ENCODE data around the gene FAM98C.

DNA sequence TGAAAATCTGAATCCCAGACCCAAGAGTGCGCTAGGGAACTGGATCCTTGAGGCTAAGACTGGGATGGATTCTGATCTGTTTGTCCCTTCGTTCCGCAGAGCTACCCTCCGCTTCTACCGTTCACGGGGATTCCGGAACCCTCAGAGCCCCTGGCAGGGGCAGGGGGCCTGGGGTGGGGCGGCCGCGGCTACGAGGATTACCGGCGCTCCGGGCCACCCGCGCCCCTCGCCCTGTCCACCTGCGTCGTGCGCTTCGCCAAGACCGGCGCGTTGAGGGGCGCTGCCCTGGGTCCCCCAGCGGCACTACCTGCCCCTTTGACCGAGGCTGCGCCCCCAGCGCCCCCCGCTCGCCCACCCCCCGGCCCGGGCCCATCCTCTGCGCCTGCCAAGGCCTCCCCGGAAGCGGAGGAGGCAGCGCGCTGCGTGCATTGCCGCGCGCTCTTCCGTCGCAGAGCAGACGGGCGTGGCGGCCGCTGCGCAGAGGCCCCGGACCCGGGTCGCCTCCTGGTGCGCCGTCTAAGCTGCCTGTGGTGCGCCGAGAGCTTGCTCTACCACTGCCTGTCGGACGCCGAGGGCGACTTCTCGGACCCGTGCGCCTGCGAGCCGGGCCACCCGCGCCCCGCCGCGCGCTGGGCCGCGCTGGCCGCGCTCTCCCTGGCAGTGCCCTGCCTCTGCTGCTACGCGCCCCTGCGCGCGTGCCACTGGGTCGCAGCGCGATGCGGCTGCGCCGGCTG lies 7.3 kb upstream of the FAM98C start:
- TF ChIP-seq, protein P1, sequence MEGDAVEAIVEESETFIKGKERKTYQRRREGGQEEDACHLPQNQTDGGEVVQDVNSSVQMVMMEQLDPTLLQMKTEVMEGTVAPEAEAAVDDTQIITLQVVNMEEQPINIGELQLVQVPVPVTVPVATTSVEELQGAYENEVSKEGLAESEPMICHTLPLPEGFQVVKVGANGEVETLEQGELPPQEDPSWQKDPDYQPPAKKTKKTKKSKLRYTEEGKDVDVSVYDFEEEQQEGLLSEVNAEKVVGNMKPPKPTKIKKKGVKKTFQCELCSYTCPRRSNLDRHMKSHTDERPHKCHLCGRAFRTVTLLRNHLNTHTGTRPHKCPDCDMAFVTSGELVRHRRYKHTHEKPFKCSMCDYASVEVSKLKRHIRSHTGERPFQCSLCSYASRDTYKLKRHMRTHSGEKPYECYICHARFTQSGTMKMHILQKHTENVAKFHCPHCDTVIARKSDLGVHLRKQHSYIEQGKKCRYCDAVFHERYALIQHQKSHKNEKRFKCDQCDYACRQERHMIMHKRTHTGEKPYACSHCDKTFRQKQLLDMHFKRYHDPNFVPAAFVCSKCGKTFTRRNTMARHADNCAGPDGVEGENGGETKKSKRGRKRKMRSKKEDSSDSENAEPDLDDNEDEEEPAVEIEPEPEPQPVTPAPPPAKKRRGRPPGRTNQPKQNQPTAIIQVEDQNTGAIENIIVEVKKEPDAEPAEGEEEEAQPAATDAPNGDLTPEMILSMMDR (IDR thresholded peaks at IDR 0.05) = no peak
- TF ChIP-seq EP300 (IDR thresholded peaks at IDR 0.05) (no peak), POLR2A (IDR thresholded peaks at IDR 0.05) (no peak)
